ENCODE results near the gene GOPC.

The GOPC gene

DNA sequence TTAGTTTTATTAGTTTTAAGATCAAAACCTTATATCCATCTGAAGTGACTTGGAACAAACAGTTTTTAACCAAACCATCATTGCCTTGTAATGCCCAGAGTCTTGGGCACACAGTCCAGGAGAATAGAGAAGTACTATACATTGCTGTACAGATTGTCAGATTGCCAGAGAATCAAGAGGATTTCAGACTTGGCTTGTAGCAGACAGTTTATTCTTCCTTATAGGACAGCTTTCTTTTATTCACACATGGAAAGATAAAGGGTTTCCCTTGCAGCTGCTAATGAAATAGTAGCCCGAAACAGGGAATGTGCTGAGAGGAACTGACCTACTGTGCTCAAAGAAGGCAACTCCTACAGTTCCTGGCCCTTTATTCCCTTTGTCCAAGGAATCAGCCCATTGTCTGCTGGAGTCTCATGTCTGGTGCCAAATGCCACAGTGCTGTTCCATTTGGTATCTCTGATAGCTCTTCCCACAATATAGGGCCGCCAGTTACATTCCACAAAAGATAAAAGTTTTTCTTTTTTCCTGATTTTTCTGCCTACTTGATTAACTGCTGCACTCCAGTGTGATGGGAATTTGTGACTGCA lies 89.2 kb downstream of the GOPC start:
- DNase-seq: no peak

DNA sequence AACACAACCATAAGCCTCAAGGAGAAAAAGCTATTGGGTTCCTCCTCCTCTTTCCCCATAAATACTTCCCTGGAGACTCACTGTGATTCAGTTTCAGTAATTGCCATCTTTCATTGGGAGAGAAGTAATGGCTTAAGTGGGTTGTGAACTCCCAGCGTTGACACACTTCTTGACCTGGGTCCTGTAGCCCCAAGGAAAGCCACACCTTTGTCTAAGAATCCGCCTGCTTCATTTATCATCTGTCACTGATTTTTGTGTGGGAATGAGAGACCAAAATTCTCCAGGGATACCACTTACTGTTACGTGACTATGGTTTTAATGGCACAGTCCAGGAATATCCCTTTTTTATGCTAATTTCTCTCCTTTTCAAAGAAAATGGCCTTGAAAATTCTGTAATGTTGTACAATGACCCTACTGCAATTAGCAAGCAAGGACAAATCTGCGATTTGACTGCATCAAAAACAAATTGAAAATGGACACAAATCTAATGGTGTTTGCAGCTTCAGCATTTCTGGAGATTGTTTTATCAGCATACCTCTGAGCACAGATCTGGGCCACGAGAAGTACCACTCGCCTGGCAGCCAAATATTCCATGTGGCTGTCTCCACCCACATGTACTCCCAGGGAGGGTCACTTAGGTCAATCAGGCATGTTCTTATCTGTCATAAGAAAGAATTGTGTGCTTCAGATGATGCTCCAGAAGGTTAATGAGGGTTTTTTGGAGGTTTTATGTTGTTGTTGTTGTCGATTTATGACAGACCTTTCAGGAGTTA lies 90.1 kb downstream of the GOPC start:
- no peak for DNase-seq

Data from EL (cell line).